K562 (cell line): Measurements from ENCODE around the gene CNTF. TPM values are rescaled to one million over a fixed set of nuclear protein-coding genes. Genes with fewer than 3 reads are reported as not detected.

ENCODE experiments used
- CAMTA2 ChIP-seq: fragments of 250-450 bp; sonication (Bioruptor Pico); conservative IDR thresholded peaks from 2 replicates; pipeline ENCODE4 v1.5.1; 2022
- REST ChIP-seq, 2 experiments: fragments of 450-650 bp; formaldehyde crosslinking in 1 of 2; IDR thresholded peaks; 2 replicates each; pipeline versions ENCODE4 v1.4.0 to v1.6.1; 2014 to 2020; ENCODE audit warnings: mild to moderate bottlenecking in 2 of 2, borderline replicate concordance in 1 of 2, low read depth in 1 of 2
- SAFB ChIP-seq: fragments of 200-400 bp; formaldehyde crosslinking; IDR thresholded peaks from 2 replicates; pipeline ENCODE4 v1.6.1; 2017; ENCODE audit warnings: low read depth, low read length, borderline replicate concordance
- ZNF277 ChIP-seq: fragments of 250-450 bp; sonication (Bioruptor Pico); IDR thresholded peaks from 2 replicates; pipeline ENCODE4 v1.8.0; 2022; ENCODE audit warnings: inconsistent platforms, mild to moderate bottlenecking, moderate library complexity, borderline replicate concordance
- polyA plus RNA-seq, 8 experiments: library from polyadenylated mRNA; depleted of rRNA in 4 of 8; stranded (reverse) in 5 of 8; unstranded in 3 of 8; fragments of >200 nt; fragmentation: Nextera tagmentation in 2 of 8; fragmentation: Illumina TruSeq in 1 of 8; extraction: Ambion mirVana in 2 of 8; extraction: Trizol in 1 of 8; gene quantifications; 2 replicates each; pipeline versions ENCODE4 v1.2.1 to v1.2.3, GENCODE V29; 2011 to 2014; ENCODE audit warnings: inconsistent platforms in 1 of 8, missing spikeins in 1 of 8
- total RNA-seq, 7 experiments: library from RNA; depleted of rRNA in 6 of 7; stranded (reverse); fragments of >200 nt in 6 of 7; fragmentation: Illumina TruSeq in 2 of 7; extraction: Trizol in 2 of 7; gene quantifications; 2 replicates each; pipeline versions ENCODE4 v1.2.1 to v1.2.3, GENCODE V29; 2011 to 2021; ENCODE audit warnings: low replicate concordance in 1 of 7

The CNTF gene
- total and polyA plus RNA-seq, 9 of the 15 experiments (the other 6 are each of a cell fraction or from before 2014, with no cell fraction given) = 0.17 to 5.0 (median 2.3) TPM

DNA sequence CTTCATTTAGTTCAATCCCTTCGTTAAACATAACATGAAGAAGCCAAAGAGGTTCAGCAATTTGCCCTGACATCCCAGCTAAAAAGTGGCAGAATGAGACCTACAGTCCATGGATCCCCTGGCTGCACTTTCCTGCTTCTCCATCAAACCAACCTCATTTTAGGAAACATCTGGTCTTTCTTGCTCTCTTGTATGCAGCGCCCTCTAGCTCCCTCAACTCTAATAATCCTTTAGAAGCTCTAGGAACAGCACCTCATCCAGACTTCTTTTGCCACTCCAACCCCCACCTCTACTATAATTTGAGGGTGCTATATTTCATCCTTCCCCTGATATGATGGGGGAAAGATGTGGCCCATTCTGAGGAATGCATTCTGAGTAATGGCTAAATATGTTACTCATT lies 7.4 kb downstream of the CNTF start (continued):
- TF ChIP-seq ZNF277 = no peak
- no peak for TF ChIP-seq SAFB
- TF ChIP-seq REST (IDR thresholded peaks at IDR 0.05; ENCODE audit: borderline replicate concordance) = peak; percentile 31; the same call in 1 of the 2 replicates
- no peak for TF ChIP-seq REST (CRISPR knock-in tag; IDR thresholded peaks at IDR 0.05; ENCODE audit: low read depth)
- no peak for TF ChIP-seq CAMTA2 (CRISPR knock-in tag)
- TF ChIP-seq, all 486 proteins: peak for 6
